Testis (tissue), 3 donors: ENCODE results near the gene MYO1G. TPM values are rescaled to one million over a fixed set of nuclear protein-coding genes. Genes with fewer than 3 reads are reported as not detected.
A peak's percentile ranks its signal among the peaks of the same experiment; 100 is the strongest.

ENCODE experiments used
- DNase-seq: peaks from one replicate; pipeline ENCODE4 v3.0.0-alpha.2; 2019
- H3K27ac ChIP-seq, 2 donors: fragments of 200-600 bp; sonication (generic); one replicate each; pipeline ENCODE4 v1.5.1; 2019
- H3K27me3 ChIP-seq: fragments of 200-600 bp; sonication (generic); one replicate; pipeline ENCODE4 v1.5.1; 2019
- H3K36me3 ChIP-seq: fragments of 200-600 bp; sonication (generic); one replicate; pipeline ENCODE4 v1.5.1; 2017; ENCODE audit warnings: low read depth; ENCODE audit errors: missing control alignments
- H3K4me1 ChIP-seq: fragments of 200-600 bp; sonication (generic); one replicate; pipeline ENCODE4 v1.5.1; 2019
- H3K4me3 ChIP-seq, 2 donors: fragments of 200-600 bp; sonication (generic); one replicate each; pipeline ENCODE4 v1.5.1; 2017 to 2019
- H3K9me3 ChIP-seq: fragments of 200-600 bp; sonication (generic); one replicate; pipeline ENCODE4 v1.5.1; 2017
- POLR2A ChIP-seq: fragments of 450-650 bp; IDR thresholded peaks from one replicate; pipeline ENCODE4 v1.6.1; 2017; ENCODE audit warnings: antibody characterized with exemption, mild to moderate bottlenecking, moderate library complexity
- WGBS, 2 donors: methylation state at CpG; one replicate each; pipeline ENCODE4 v1.1.5; 2018; 5-methylcytosine and 5-hydroxymethylcytosine counted together
- intact Hi-C: fragments of 100-400 bp; cut with DNase I; formaldehyde crosslinking; loops from one replicate; pipeline ENCODE4 v1.15.1; 2023; ENCODE audit warnings: low total_unique reads
- polyA plus RNA-seq: library from polyadenylated mRNA; stranded (reverse); fragments of 350-450 nt; fragmentation: Illumina TruSeq; extraction: RNeasy Lipid Tissue Mini Kit (QIAGEN cat#74804); gene quantifications from one replicate; pipeline ENCODE4 v1.2.3, GENCODE V29; 2014; ENCODE audit warnings: low read depth, low replicate concordance; ENCODE audit not compliant: insufficient read depth
- total RNA-seq, 2 donors: library from RNA; depleted of rRNA; stranded (reverse); fragments of >200 nt; gene quantifications; one replicate each; pipeline ENCODE4 v1.2.3, GENCODE V29; 2016
- TF ChIP-seq, protein P1 (sequence below), 3 experiments: fragments of 450-650 bp in 2 of 3; fragments of 200-600 bp in 1 of 3; sonication (generic) in 1 of 3; IDR thresholded peaks; one replicate each; pipeline ENCODE4 v1.5.1; 2016 to 2019; ENCODE audit warnings: antibody characterized with exemption in 3 of 3, mild to moderate bottlenecking in 2 of 3, moderate library complexity in 1 of 3

MYO1G gene
- total and polyA plus RNA-seq, 3 donors from 2014 or later: 0.63 to 2.5 (median 1.7) TPM

- no peak for TF ChIP-seq POLR2A
- TF ChIP-seq, protein P1, sequence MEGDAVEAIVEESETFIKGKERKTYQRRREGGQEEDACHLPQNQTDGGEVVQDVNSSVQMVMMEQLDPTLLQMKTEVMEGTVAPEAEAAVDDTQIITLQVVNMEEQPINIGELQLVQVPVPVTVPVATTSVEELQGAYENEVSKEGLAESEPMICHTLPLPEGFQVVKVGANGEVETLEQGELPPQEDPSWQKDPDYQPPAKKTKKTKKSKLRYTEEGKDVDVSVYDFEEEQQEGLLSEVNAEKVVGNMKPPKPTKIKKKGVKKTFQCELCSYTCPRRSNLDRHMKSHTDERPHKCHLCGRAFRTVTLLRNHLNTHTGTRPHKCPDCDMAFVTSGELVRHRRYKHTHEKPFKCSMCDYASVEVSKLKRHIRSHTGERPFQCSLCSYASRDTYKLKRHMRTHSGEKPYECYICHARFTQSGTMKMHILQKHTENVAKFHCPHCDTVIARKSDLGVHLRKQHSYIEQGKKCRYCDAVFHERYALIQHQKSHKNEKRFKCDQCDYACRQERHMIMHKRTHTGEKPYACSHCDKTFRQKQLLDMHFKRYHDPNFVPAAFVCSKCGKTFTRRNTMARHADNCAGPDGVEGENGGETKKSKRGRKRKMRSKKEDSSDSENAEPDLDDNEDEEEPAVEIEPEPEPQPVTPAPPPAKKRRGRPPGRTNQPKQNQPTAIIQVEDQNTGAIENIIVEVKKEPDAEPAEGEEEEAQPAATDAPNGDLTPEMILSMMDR (IDR thresholded peaks at IDR 0.05): no peak
- no peak for DNase-seq
- no peaks in the 10 kb centered on the region for H3K27me3 ChIP-seq
- H3K4me1 ChIP-seq: peaks cover 17% of the 10 kb centered on the region
- 93 to 95% methylated on average over 4 of the region's 4 CpGs for WGBS, 2 donors
- H3K27ac ChIP-seq: no peak overlapping the region
- H3K36me3 ChIP-seq: no peaks in the 10 kb centered on the region
- H3K4me3 ChIP-seq: no peak overlapping the region
- intact Hi-C loops: no loop called here
- no peaks in the 10 kb centered on the region for H3K9me3 ChIP-seq
Measured at GRCh38 chr7:45003789-45004188, 25.0 kb upstream of the MYO1G start.

DNA sequence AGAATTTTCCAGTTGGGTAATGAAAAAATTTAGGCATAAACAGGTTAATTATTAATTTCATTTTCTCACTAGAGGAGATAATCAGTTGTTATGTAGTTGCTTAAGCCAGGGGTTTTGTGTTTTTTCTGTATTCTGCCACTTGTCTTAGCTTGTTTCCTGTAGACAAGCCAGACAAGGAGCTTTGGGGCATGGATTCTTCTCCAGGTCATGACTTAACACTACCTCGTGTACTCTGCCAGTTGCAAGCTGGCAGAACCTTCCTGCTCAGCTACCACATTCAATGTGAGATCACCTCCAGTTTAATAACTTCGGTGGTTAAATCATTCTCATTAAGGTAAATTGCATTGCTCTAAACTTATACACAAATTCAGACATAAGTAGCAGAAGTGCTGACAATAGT is 23.0 kb upstream of the MYO1G start:
- Histone ChIP-seq H3K36me3 (no peaks in the 10 kb centered on the region), H3K9me3 (no peaks in the 10 kb centered on the region), H3K27me3 (no peaks in the 10 kb centered on the region), H3K4me3 (no peak overlapping the region), H3K4me1 (peaks cover 9% of the 10 kb centered on the region), H3K27ac (no peak overlapping the region)
- 41 to 47% methylated on average over 2 of the region's 2 CpGs for WGBS, 2 donors
- no peak for TF ChIP-seq POLR2A
- TF ChIP-seq, protein P1 (IDR thresholded peaks at IDR 0.05): no peak
- intact Hi-C loops: no loop called here
- no peak for DNase-seq

GRCh38 chr7:45001138-45001694 is 22.4 kb upstream of the MYO1G start:
- Histone ChIP-seq H3K27ac (peak overlapping the region; percentile 91 to 93), H3K9me3 (no peaks in the 10 kb centered on the region), H3K36me3 (no peaks in the 10 kb centered on the region), H3K4me1 (peaks cover 9% of the 10 kb centered on the region), H3K4me3 (peak overlapping the region; percentile 76 to 92), H3K27me3 (no peaks in the 10 kb centered on the region)
- no peak for TF ChIP-seq POLR2A
- TF ChIP-seq, protein P1 (IDR thresholded peaks at IDR 0.05): no peak
- peak; percentile 39 for DNase-seq
- intact Hi-C loops: no loop called here
- 24 to 39% methylated on average over 10 of the region's 10 CpGs for WGBS, 2 donors

DNA sequence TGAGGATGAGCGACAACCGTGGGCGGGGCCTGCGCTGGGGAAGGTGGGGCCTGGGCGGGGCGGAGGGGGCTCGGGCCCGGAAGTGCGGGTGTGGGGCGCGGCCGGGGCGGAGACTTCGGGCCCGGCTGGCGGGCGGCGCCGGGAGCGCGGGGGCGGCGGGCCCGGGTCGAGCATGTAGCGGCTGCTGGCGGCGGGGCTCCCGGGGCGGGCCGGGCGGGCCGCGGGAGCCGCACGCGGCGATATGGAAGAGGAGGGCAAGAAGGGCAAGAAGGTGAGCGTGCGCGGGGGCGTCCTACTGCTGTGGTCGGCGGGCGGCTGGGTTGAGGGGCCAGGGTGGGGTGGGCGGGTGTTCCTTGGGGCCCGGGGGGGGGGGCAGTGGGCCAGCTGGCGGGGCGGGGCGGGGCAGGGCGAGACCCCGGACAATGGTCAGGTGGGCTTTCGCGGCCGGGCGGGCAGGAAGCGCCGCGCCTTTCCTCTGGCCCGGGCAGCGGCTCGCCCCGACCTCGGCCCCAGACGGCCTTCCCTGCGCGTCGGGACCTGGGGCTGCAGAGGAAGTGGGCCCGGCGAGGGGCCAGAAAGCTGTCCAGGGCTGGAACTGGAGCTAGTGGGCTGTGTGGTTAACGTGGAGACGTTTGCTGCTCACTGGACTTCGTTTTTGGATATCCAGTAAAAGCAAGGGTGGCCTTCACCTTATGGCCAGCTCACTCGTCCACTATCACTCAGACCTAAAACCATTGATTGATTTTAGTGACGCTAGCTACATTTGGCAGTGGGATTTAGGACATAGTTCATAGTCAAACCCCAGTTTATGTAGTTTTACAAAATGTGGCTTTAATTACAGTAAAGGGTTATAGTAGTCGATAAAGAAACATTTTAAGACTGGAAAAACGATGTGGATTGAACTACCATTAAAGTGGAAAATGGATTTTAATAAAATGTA is 21.5 kb upstream of the MYO1G start, which contains the start of gene CCM2:
Gene CCM2, plus strand, starts transcription at position 109 of the 940 bp plus-strand sequence. Its CDS starts 133 bp downstream, at position 242.
- DNase-seq: peak; percentile 45
- no peaks in the 10 kb centered on the region for H3K36me3 ChIP-seq
- peak within 1 kb of the TSS; percentile 91 to 93 for H3K27ac ChIP-seq
- H3K27me3 ChIP-seq: no peaks in the 10 kb centered on the region
- TF ChIP-seq, protein P1 (IDR thresholded peaks at IDR 0.05): no peak
- TF ChIP-seq POLR2A: no peak
- peak within 1 kb of the TSS; percentile 76 to 92 for H3K4me3 ChIP-seq
- no peaks in the 10 kb centered on the region for H3K9me3 ChIP-seq
- H3K4me1 ChIP-seq: peaks cover 9% of the 10 kb centered on the region
- WGBS, 2 donors: 0% methylated on average over 7 to 55 of the region's 77 CpGs
- intact Hi-C loops: no loop called here
